Fibroblast of the aortic adventitia (primary cell): Measurements from ENCODE around the gene OR2AG1. TPM values are rescaled to one million over a fixed set of nuclear protein-coding genes. Genes with fewer than 3 reads are reported as not detected.

Source experiments
- DNase-seq: peaks from one replicate; pipeline ENCODE4 v3.0.0-alpha.2; 2010; ENCODE audit warnings: low read depth
- H3K4me3 ChIP-seq: 2 replicates; pipeline ENCODE4 v1.5.1; 2011; ENCODE audit warnings: low read depth, mild to moderate bottlenecking, control low read depth, low read length, moderate library complexity
- total RNA-seq: library from RNA; depleted of rRNA; stranded (reverse); fragments of >200 nt; gene quantifications from 2 replicates; pipeline ENCODE4 v1.2.3, GENCODE V29; 2012; ENCODE audit warnings: low replicate concordance
- TF ChIP-seq, protein P1 (sequence below): IDR thresholded peaks from 2 replicates; pipeline ENCODE4 v1.5.1; 2011; ENCODE audit warnings: mild to moderate bottlenecking, low read length, control low read depth, inconsistent platforms; ENCODE audit not compliant: insufficient read depth

The OR2AG1 gene
- total RNA-seq, 1 donor: not detected

- TF ChIP-seq, protein P1, sequence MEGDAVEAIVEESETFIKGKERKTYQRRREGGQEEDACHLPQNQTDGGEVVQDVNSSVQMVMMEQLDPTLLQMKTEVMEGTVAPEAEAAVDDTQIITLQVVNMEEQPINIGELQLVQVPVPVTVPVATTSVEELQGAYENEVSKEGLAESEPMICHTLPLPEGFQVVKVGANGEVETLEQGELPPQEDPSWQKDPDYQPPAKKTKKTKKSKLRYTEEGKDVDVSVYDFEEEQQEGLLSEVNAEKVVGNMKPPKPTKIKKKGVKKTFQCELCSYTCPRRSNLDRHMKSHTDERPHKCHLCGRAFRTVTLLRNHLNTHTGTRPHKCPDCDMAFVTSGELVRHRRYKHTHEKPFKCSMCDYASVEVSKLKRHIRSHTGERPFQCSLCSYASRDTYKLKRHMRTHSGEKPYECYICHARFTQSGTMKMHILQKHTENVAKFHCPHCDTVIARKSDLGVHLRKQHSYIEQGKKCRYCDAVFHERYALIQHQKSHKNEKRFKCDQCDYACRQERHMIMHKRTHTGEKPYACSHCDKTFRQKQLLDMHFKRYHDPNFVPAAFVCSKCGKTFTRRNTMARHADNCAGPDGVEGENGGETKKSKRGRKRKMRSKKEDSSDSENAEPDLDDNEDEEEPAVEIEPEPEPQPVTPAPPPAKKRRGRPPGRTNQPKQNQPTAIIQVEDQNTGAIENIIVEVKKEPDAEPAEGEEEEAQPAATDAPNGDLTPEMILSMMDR: no peak
- H3K4me3 ChIP-seq: no peak overlapping the region
- no peak for DNase-seq
Observed at GRCh38 chr11:6738590-6738989, 44.2 kb upstream of the OR2AG1 start.

DNA sequence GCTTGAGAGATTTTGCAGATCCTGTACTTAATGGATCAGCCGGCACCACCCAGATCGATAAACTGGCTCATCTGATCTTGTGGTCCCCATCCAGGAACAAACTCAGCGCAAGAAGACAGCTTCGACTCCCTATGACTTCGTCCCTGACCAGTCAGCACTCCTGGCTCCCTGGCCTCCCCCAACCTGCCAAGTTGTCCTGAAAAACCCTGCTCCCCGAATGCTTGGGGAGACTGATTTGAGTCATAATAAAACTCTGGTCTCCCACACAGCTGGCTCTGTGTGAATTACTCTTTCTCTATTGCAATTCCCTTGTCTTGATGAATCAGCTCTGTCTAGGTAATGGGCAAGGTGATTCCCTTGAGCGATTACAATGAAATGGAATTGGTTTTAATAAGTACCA, 40.6 kb upstream of the OR2AG1 start:
- no peak overlapping the region for H3K4me3 ChIP-seq
- TF ChIP-seq, protein P1: no peak
- DNase-seq: no peak

DNA sequence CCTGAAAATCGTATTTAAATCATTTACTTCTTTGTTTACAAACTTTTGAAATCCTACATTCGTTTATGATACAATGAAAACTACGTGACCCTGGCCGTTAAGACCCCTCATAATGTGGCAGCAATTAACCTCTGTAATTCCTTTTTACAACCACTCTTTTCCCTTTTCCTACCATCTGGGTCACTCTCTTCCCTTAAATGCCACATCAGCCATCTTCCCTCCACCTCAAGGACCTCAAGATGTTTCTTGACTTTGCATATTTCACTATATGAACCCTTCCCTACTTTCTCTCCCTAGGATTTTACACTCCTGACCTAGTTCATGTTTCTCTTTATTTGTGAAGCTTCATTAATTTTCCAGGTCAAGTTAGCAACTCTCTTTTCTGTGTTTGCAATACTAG, 37.8 kb upstream of the OR2AG1 start:
- TF ChIP-seq, protein P1: no peak

DNA sequence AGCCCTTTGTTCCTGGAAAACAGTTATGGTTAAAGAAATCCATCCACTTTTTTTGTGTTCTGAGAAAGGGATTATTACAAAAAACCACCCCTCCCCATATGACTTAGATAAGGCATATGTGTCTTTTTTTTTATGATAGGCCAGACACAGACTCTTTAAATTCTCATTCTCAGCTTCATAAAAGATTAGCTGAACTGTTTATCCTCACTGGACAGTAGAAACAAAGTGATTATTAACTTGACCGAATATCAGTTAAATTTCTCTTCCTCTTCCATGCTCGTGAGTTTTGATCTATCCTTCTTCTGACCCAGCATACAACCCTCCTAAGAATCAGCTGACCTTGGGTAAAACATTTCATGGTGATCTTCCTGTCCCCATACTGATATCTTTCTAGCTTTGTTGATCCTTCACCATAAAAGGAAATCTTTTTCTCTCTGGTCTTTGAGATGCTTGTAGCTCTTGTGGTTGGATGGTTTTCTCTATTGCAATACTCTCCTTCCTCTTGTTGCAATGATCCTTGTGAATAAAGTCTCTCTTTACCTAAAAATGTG, 37.3 kb upstream of the OR2AG1 start:
- no peak overlapping the region for H3K4me3 ChIP-seq
- TF ChIP-seq, protein P1: no peak
- DNase-seq: no peak

More for the DNA sequence above, 37.8 kb upstream of the OR2AG1 start:
- no peak overlapping the region for H3K4me3 ChIP-seq
- DNase-seq: no peak

DNA sequence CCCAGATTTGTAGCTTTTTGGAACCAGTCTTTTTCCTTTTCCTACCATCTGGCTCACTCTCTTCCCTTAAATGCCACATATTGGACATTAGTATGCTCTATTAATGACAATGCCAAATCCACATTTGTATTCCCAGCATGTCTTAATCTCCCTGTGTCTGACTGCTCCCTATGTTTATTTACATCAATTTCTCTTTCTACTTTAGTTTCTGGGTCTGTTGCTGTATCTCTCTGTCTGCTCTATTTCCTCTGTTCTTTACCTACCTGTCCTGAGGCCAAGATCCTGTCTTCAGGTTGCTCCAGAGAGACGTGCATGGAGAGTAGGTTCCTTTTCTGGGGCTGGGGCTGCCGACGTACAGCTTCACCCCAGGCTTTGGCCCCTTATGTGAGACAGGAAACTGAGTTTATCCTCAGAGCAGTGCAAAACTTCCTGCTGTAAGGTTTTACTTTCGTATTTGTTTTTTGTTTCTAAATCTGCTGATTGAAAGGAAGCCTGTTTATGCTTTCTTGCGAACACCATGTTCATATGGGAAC, 36.7 kb upstream of the OR2AG1 start:
- H3K4me3 ChIP-seq: no peak overlapping the region
- TF ChIP-seq, protein P1: no peak
- DNase-seq: no peak

GRCh38 chr11:6746626-6747025, 36.2 kb upstream of the OR2AG1 start:
- TF ChIP-seq, protein P1: no peak
- no peak for DNase-seq
- no peak overlapping the region for H3K4me3 ChIP-seq
